HG03196 (cell line): ENCODE data around the gene NEK6.

Experiments
- ATAC-seq: cut with Tn5 transposase; IDR thresholded peaks from one replicate; pipeline ENCODE4 v1.9.1; 2021; ENCODE audit not compliant: unreplicated experiment

Gene NEK6

DNA sequence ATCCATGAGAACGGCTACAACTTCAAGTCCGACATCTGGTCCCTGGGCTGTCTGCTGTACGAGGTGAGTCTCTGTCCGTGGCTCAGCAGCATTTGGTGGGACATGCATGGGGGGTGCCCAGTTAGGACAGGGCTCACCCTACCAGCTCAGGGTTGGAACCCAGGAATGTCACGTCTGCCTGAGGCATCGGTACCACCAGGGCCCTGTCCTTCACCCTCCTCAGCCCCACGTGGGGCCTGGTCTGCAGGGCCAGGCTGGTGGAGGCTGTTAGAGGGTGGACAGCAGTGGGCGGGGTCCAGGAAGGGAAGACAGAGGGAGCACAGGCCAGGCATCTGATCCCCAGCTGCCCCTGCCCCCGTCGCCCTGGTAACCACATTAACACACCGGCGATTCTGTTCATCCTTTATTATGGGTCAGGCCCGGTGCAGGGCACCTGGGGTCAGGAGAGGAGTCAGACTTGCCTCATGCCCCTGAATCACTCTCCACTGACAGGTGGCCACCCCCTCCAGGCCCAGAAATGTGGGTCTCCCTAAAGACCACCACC is 81.9 kb downstream of the NEK6 start:
- ATAC-seq: no peak

DNA sequence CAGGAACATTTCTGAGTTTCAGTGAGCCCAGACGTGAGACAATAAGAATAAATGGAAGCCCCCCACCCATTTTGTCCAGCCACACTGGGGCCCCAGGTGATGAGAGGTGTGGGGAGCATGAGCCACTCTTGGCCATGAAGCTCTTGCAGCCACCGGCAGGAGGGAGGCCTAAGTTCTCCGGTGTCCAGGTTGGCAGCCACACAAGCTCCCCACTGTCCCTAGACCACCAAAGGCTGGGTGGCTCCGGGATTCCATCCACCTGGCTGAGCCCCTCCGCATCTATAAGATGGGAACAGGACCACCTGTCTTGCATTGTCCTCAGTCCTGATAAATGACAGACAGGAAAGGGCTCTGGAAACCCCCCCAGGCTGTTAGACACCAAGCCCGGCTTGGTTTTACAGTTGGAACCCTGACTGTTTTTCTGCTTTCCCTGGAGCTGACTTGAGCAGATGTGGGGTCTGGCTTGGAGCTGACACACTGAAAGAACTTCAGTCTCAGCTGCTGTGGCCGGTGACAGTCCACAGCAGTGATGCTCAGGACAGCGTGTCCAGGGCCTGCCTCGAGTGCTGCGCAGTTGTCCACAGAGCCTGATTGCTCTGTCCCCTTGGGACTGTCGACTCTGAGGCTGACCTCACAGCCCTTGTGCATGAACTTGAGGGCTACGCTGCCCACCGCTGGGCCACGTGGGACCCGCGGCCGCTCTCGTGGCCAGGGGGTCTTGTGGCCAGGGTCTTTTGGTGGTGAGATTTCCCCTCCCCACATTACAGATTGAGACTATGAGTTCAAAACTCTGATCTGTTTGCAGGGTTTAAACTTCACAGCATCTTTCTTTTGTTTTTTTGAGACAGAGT is 82.7 kb downstream of the NEK6 start:
- ATAC-seq: no peak

DNA sequence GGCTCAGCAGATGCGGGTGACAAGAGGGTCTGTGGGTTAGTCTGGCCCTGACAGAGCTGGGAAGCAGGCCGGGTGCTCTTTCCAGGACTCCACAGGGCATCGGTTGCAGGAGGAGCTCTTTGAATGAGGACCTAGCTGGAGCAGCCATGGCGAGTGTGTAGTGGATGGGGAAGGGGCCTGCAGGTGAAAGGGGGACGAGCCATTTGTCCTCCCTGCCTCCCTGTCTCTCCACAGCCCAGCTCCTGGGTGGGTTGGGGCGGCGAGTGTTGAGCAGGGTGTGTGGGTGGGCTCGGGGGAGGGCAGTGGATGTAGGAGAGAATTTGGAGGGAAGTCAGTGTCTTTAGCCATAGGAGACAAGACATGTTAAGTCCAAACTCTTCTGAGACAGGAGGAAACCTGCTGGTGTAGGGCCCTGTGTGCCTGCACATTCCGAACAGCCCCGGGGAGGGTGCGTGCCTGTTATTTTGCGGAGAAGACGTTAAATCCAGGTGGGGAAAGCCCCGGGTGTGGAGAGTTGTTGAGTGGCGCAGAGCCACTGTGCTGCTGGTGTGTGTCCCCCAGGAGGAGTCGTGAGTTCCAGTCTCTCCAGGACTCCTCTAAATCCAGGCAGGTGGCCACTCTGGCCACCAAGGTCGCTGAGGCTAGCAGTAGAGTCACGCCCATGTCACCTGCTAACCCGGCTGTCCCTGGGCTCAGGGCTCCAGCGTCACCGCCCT is 83.9 kb downstream of the NEK6 start:
- no peak for ATAC-seq

DNA sequence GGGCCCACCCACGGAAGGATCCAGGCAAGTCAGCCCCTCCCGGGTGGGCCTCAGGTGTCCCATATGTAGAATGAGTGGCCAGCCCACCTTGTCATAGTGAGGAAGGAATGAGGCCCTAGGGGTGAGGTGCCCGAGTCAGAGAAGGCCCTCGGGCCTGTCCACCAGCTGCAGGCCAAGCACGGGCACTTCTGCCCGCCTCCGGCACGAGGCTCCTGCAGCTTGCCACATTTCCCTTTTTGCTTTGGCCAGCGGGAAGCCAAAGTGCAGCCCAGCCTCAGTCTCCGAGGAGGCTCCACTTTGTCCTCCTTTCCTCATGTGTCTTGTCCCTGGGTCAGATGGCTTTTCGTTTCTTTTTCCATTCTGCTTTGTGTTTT is 84.6 kb downstream of the NEK6 start:
- no peak for ATAC-seq

DNA sequence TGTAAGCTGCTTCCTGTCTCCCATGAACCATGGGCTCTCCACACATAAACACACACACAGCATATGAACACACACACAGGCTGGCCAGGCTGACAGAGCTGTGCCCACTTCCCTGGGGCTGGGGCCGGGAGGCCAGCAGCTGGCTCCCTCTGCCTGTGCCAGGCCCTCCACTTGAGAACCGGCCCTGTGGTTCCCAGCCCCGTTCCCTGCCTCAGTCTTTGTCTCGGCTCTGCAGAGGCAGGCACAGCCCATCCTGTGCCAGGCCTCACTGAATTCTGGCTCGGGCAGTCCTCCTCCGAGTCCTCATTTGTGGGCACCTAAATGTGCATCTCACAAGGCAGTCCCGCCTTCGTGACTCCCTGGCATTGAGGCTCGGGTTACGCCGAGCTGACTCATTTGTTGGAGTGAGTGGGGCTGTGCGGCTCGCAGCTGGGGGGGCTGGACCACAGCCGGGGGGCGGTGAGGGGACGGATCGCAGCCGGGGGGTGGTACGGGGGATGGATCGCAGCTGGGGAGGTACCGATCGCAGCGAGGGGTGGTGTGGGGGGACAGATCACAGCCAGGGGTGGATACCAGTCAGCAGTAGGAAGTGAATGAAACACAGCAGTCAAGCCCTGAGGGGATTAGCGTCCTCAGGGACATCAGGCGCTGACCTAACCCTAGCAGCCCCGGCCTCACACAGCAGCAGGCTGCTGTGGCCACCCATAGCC is 85.2 kb downstream of the NEK6 start:
- no peak for ATAC-seq

DNA sequence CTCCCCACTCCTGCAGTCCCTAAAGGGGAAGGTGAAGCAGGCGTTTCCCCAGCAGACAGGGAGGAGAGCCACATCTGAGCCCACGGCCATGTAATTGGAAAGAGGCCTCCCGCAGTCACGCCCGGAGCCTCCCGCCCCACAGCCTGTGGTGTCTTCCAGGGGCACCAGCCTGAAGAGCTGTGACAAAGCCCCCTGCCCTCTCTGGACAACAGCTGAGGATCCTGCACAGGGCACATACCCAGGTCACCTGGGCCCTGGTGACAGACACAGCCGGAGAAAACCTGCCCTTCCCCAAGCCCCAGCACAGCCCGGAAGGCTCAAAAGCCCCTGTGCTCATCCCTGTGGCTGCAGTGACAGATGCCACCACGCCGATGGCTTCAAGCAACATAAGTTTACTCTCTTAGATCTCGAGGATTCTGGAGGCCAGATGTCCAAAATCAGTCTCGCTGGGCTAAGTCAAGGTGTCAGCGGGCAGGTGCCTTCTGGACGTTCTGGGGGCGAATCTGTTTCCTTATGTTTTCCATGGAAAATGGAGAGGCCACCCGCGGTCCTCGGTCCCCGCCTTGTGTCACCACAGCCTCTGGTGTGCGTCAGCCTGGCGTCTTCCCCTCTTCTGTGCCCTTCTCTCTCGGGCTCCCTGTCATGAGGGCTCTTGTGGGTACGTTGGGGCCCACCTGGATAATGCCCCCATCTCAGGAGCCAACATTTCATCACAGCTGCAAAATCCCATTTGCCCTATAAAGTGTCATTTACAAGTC is 86.0 kb downstream of the NEK6 start:
- ATAC-seq: no peak

DNA sequence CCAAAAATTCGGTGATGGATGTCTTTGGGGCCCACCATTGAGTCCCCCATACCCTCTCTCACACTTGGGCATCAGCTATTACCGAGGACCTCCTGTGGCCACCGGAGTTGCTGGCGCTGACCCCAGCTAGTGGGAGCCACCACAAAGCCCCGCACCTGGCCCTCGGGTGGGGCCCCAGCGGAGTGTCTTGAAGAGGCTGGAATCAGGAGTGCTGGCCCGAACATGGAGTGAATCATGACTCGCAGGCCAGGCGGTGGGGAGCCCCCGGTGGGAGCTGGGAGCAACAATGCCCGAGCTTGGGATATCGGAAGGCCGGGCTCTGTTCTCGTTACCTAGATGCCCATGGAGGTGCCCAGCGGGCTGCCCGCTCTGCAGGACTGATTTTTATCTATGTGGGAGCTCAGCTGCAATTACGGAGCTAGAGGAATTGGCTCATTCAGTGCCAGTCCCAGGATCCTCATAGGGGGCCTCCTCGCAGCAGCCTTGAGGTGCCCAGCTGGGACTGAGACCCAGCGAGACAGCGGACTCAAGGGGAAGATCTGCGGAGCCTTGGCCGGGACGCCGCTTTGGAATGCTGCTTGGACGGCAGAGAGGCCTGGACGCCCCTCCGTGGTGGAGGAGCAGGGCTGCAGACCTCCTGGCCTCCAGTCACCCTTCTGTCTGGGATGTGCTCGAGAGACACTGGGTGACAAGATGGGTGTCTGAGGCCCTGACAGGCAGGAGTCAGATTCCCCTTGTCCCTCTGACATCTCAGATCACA is 86.7 kb downstream of the NEK6 start:
- no peak for ATAC-seq

DNA sequence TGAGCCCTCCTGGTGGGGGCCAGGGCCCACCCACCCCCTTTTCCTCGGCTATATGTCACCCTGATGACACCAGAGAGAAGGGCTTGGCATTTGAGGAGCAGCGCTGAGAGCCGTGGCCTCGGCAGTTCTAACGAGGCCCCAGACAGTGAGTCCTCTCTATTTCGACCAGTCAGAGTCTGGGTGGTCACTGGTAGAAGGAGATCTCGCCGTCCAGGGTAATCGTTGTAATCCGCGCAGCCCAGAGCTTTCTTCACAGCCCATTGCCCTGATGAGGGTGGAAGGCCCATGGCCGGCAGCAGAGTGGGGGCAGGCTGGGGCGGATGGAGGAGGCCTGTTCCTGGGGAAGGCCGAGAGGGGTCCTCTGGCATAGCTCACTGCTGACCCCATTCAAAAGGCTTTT is 87.3 kb downstream of the NEK6 start:
- ATAC-seq: no peak

DNA sequence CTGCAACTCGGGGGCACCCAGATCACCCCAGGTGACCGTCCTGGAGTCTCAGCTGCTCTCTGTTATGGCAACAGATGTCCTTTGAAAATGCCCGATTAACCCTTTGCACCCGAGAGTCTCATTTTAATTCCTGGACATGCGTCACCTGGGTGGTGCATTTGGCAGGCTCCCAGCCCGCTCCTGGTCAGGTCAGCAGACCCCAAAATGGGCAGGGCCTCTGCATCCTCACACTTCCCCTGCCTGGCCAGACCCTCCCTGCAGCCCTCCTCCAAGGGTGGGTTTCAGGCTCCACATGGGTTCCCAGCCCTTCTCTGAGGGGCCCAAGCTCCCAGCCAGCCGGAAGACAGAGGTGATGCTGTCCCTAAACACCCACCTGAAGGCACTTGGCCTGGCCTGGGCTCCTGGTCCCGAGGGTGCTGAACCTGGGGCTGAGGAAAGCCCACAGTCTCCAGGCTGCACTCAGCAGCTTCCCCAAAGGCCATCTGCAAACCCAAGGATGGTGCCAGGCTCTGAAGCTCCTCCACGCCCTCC is 88.1 kb downstream of the NEK6 start:
- no peak for ATAC-seq

DNA sequence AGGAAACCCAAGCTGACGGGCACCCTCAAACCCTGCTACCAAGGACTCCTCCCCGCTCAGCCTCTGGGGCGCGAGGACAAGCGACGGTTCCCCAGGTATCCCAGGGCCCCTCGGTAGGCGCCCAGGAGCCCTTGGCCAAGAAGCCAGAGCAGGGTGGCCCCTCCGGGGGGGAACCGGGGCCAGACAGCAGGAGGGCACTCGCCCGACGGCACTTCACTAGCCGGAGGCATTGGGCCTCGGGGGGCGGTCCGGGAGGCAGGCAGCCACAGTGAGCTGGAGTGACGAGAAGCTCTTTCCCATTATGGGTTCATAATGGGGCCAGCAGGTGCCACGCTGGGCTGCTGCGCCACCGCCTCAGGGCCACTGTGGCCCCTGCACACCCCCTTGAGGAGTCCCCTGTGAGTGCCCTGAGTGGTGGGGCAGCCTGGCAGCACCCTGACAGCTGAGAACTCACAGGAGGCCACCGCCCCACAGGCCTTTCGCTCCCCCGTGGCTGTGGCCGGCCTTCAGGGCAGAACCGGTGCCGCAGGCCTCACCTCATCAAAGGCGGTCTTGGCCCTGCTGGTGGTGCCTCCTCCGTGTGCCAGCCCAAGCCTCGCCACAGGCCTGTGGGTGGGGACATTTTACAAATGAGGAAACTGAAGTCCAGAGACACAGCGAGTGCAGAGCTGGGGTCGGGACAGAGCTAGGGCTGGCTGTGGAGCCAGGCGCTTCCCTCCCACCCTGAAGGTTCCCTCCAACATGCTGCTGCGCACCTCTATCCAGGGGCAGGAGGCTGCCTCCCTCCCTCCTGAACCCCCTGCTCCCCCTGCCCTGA is 88.8 kb downstream of the NEK6 start:
- no peak for ATAC-seq

DNA sequence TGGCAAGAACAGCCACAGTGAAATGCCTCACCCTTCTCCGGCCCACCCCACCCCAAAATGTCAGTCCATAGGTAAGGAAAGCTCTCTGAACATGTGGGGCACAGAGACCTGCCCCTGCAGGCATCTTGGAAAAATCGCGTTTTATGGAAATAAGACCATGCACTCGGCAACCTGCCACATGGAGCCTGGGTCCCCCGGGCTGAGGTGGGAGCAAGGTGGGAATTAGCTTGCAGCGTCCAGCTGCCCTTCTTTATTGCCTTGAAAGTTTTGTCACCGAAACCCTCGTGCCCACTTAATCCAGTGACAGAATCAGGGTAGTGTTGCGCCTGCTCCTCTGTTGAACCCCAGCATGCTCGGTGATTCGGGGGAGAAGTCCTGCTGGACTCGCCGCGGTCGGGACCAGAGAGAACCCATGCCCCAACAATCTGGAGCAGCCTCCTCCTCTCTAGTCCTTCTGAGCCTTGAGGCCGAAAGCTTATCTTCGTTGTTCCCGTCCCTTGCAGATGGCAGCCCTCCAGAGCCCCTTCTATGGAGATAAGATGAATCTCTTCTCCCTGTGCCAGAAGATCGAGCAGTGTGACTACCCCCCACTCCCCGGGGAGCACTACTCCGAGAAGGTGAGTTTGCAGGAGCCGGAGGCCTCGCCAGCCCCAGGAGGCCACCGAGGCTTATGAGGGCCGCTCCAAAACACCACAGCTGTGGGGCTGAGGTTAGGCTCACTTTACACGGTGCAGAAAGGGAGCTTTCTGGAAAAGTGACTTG is 89.6 kb downstream of the NEK6 start:
- no peak for ATAC-seq

DNA sequence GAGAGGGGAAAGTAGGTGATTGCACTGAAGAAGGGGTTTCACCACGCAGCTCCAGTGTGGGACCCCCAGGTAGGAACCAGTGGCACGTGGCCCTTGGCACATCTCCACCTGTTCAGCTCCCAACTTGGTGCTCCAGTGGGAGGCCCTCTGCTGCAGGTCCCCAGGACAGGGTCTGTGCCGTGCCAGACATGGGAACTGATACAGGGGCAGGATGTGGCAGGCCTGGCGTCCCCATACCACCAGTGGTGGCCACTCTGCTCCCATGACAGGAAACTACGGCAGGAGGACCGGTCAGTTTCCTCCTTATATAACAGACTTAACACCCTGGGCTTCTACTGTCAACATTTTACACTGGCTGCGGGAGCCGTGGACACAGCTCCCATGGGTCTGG is 90.2 kb downstream of the NEK6 start:
- ATAC-seq: no peak

DNA sequence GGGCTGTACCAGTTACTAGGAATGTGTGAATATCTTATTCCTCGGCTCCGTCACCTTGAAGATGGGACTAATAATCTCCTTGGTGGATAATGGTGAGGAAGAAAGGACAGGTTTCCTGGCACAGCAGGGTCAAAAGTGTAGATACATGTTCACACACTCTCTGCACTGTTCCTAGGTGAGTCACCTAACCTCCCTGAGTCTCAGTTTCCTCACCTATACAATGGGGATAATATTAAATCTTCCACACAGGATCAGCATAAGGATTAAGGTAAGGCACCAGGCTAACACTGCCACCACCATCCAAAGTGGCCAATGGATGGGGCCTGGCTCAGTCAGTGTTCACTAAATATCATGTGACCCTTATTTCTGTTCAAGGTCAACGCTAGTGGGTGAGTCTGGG is 90.6 kb downstream of the NEK6 start:
- ATAC-seq: no peak

DNA sequence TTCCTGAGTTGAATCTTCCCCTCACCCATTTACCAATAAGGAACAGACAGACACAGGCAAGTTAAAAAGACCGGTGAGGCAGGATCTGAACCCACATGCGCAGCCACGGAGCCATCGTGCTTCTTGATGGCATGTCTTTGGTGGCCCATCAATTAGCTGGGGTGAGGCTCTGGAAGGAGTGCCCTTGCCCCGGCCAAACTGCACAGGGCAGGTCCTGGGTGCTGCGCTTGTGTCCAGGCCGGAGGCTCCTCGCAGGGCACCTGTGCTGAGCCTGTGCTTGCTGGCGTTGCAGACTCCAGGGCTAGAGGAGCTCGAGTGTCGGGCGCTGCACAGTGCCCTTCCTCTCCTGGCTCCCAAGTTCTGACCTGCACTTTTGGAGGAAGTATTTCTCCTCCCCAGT is 91.1 kb downstream of the NEK6 start:
- ATAC-seq: no peak

DNA sequence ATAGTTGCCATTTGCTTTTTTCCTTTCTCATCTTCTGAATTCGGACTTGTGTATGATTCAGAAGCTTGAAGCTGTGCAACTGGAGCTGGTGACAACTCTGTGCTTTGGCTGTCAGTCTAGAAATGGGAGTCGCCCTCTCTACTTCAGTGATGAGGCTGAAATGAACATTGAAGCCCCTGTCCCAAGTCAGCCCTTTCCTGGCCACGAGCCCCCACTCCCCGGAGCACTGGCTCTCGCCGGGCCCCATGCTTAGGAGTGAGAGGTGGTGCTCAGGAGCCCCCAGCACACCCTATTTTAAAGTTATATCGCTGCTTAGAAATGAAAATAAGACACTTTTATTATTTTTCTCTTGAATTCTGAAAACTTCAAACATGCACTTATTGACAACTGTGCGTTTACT is 91.5 kb downstream of the NEK6 start:
- ATAC-seq: no peak

DNA sequence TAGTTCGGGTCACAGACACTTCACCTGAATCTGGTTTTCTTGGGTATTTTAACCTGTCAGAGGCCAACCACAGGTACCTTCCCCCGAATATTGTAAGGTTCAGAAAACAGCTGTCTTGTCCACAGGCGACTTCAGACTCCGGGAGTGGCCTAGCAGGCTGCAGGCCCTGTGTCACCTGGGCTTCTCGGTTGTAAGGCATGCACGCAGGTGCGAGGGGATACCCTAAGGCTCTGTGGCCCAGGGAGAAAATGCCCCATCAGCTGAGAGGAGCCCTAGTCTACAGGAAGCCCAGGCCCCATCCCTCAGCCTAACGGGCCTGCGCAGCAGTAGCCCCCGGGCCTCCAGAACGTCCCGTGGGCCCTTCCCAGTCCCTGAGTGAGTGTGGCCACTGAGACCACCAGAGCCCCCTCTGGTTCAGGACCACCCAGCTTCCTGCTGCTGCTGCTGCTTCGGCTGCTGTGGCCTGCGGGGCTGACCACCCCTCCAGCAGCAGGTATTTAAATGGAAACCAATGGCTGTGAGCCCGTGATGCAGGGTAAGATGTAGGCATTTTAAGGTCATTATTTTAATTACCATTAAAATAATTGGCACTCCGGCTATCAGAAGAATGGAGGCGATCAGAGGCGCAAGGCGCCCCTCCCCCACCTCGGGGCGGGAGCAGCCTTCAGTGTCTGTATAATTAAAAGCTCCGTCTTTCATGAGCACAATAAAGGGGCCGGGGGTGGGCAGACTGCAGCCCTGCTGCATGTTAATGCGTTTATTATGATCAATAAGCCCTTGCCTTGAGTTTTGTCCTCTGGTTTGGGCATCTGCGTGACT is 92.1 kb downstream of the NEK6 start:
- ATAC-seq: no peak

DNA sequence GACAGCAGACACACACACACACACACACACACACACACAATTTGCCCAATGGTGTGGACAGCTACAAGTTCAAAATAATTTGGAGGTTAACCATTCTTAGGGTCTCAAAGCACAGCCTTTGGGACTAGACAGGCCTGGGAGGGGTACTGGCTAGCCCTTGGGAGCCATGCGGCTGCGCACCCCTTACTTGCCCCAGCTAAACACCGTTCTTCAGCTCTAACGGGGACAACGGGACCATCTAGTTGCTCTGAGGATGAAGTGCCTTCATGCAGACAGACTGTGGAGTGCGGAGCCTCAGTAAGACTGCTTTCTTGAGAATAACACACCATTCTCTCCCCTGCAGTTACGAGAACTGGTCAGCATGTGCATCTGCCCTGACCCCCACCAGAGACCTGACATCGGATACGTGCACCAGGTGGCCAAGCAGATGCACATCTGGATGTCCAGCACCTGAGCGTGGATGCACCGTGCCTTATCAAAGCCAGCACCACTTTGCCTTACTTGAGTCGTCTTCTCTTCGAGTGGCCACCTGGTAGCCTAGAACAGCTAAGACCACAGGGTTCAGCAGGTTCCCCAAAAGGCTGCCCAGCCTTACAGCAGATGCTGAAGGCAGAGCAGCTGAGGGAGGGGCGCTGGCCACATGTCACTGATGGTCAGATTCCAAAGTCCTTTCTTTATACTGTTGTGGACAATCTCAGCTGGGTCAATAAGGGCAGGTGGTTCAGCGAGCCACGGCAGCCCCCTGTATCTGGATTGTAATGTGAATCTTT is 92.9 kb downstream of the NEK6 start:
- ATAC-seq: no peak
